Fibroblast of skin of back (primary cell): ENCODE data around the gene LTB4R2. TPM values are rescaled to one million over a fixed set of nuclear protein-coding genes. Genes with fewer than 3 reads are reported as not detected.

ENCODE experiments used
- DNase-seq: peaks from one replicate; pipeline ENCODE4 v3.0.0-alpha.2; 2013
- polyA plus RNA-seq, 2 experiments: library from polyadenylated mRNA; unstranded; fragments of 120-200 nt; gene quantifications; one replicate each; pipeline ENCODE4 v1.2.1, GENCODE V29; 2013; ENCODE audit not compliant: insufficient read length in 2 of 2

LTB4R2 gene
- polyA plus RNA-seq (2013, experiment 1 of 2; ENCODE audit: insufficient read length): 1.7 TPM
- polyA plus RNA-seq (2013, experiment 2 of 2; ENCODE audit: insufficient read length): 1.2 TPM

- DNase-seq: no peak
These were observed at the start of gene LTB4R2 for GRCh38 chr14:24309538-24310264. TSS of gene LTB4R2 (plus strand) at chr14:24310140. CDS start at chr14:24310665, 525 bp downstream.

- no peak for DNase-seq
These were observed 49.2 kb upstream of the LTB4R2 start for GRCh38 chr14:24260780-24261157.

- DNase-seq: no peak
These were observed 48.5 kb upstream of the LTB4R2 start for GRCh38 chr14:24261256-24261968.

GRCh38 chr14:24261969-24262327, 48.0 kb upstream of the LTB4R2 start:
- no peak for DNase-seq

GRCh38 chr14:24262821-24263733, 46.9 kb upstream of the LTB4R2 start, which contains the start of gene TGM1:
TSS of gene TGM1 (minus strand) at chr14:24263177. CDS start at chr14:24262352, 825 bp downstream.
- no peak for DNase-seq

GRCh38 chr14:24263848-24264247, 46.1 kb upstream of the LTB4R2 start:
- no peak for DNase-seq

- DNase-seq: no peak
These were observed 45.6 kb upstream of the LTB4R2 start for GRCh38 chr14:24264298-24264697.

- DNase-seq: no peak
These were observed 43.3 kb upstream of the LTB4R2 start for GRCh38 chr14:24266344-24267244.

- DNase-seq: no peak
These were observed 42.4 kb upstream of the LTB4R2 start for GRCh38 chr14:24267516-24267915.

- no peak for DNase-seq
These were observed 41.7 kb upstream of the LTB4R2 start for GRCh38 chr14:24268225-24268624.

GRCh38 chr14:24269368-24269767, 40.6 kb upstream of the LTB4R2 start:
- no peak for DNase-seq

GRCh38 chr14:24269910-24270536, 39.9 kb upstream of the LTB4R2 start:
- no peak for DNase-seq

GRCh38 chr14:24270537-24271133, 39.3 kb upstream of the LTB4R2 start:
- DNase-seq: no peak

- DNase-seq: peak; percentile 83
These were observed 38.7 kb upstream of the LTB4R2 start, which contains the start of gene RABGGTA for GRCh38 chr14:24271134-24271833. TSS of gene RABGGTA (minus strand) at chr14:24271597. CDS start at chr14:24271115, 482 bp downstream.

GRCh38 chr14:24271834-24272263, 38.1 kb upstream of the LTB4R2 start:
- DNase-seq: no peak

GRCh38 chr14:24272467-24272866, 37.5 kb upstream of the LTB4R2 start:
- no peak for DNase-seq

GRCh38 chr14:24273422-24273998, 36.4 kb upstream of the LTB4R2 start:
- no peak for DNase-seq

- DNase-seq: no peak
These were observed 35.8 kb upstream of the LTB4R2 start for GRCh38 chr14:24274101-24274543.

GRCh38 chr14:24277071-24277470, 32.9 kb upstream of the LTB4R2 start:
- DNase-seq: no peak
